DMS79 (cell line): ENCODE measurements around the gene ATF7.
"Not testable (repeated sequence)": the region's sequence is repeated elsewhere in the genome, so short reads cannot be mapped to it uniquely, and the experiment has no call there.

Source experiments
- DNase-seq: peaks from one replicate; lab custom pipeline; 2025; lab: John Stamatoyannopoulos, UW

Gene ATF7

GRCh38 chr12:53481939-53482586 lies 144.1 kb downstream of the ATF7 start:
- no peak for DNase-seq

DNA sequence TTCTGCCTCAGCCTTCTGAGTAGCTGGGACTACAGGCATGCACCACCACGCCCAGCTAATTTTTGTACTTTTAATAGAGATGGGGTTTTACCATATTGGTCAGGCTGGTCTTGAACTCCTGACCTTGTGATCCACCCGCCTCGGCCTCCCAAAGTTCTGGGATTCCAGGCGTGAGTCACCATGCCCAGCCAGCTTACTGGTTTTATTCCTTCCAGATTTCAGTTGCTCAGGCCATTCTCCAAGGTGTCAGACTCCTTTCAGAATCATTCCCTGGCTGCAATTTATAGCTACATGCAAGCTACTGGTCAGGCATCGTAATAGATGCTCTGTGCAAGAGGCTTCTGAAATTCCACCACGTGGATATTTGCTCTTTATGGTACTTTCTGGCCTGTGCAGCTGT lies 144.7 kb downstream of the ATF7 start:
- DNase-seq, result not testable (repeated sequence)

DNA sequence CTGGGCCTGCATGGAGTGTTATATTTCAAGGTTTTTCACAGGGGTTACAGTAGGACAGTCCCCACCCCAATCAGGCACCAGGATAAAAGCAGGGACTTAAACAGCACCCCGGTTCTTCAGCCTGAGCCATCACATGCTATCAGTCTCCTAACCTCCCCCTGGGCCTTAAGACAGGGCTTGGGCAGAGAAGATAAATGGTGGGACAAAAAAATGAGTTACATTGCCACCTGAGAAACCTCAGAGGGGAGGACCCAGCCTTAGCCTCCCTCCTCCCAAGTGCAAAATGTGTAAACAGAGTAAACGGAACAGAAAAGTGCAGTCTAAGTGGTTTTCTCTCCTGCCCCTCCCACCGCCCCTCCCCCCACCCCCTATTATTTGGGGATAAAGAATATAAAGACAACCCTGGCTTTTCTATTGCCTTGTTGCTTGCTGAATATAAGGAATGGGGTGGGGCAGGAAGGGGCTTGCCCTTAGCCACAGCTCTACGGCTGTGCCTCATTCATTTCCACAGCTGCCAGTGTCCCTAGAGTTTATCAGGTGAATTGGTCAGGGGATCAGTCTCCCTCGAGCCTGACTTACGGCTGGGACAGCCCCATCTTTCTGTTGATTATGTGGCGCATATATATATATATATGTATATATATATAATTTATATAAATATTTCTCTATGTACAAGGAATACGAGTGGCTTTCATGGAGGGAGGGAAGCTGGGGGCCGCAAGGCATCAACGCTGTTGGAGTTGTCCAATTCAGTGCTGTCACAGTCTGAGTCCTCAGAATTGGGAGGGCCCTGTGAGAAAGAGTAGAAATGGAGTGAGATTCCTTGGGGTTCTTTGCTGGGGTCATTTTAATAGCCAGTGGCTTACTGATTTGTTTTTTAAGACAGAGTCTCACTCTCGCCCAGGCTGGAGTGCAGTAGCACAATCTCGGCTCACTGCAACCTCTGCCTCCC lies 145.4 kb downstream of the ATF7 start:
- DNase-seq, result no peak

DNA sequence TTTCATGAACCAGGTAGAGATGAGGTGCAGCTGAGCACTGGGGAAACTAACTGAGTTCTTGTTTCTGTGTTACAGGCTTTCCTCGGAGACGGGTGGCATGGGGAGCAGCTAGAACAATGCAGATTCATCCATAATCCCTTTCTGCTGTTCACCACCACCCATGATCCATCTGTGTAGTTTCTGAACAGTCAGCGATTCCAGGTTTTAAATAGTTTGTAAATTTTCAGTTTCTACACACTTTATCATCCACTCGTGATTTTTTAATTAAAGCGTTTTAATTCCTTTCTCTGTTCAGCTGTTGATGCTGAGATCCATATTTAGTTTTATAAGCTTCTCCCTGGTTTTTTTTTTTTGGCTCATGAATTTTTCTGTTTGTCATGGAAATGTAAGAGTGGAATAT lies 146.9 kb downstream of the ATF7 start:
- DNase-seq, result no peak

- DNase-seq, result no peak
Observed at GRCh38 chr12:53478865-53479264, 147.3 kb downstream of the ATF7 start.

DNA sequence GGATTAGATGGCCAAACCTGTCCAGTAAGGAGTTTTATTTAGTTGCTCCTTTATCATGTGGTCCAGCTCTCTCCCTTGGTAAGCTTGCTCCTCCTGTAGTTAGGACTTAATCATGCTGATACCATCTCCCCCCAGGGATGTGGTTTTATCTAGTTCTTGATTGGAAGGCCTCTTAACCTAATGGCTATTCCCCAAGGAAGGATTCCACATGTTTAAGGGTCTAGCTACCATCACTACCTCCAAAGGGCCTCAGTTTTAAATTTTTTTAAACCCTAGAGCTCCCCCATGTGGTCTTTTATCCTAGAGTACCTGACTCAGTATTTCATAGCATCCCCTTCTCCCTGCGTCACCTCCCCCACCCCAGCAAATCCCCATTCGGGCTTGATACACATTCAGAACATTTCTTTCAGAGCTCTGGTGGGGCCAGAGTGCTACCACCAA lies 149.4 kb downstream of the ATF7 start:
- no peak for DNase-seq

DNA sequence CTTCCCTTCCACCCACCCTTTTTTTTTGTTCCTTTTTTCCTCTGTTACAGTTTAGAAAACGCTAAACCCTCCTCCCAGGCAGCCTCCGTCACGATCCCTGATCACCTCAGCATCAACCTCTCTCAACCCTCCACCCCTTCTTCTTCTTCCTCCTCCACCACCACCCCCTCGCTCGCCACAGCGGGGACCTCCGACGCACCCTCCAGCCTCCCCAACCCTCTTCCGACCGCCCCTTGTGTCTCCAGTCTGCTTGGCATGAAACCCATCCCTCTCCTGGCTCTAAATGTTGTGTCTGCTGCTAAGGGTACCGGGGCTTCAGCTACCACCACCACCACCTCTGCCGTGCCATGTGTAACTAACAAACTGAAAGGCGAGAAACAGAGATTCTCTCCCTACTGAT lies 151.4 kb downstream of the ATF7 start:
- no peak for DNase-seq

- no peak for DNase-seq
Observed at GRCh38 chr12:53474077-53474476, 152.1 kb downstream of the ATF7 start.

- no peak for DNase-seq
Observed at GRCh38 chr12:53472056-53472582, 154.1 kb downstream of the ATF7 start.

DNA sequence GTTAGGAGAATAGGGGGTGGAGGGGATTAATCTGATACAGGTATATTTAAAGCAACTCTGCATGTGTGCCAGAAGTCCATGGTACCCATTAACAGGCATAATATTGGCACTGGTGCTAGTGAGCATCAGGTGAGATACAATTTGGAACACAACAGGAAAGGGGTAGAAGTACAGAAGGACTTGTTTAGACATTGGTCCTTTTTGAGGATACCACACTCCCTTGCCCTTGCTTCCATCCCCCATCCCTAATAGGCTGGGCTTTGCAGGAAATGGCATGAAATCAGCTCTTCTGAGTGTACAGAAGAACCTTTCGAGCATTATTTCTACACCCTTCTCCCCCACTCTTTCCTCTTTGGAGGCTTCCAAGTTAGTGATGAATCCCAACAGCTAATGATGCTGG lies 157.9 kb downstream of the ATF7 start:
- DNase-seq, result no peak

GRCh38 chr12:53467880-53468279 lies 158.3 kb downstream of the ATF7 start:
- no peak for DNase-seq

GRCh38 chr12:53467082-53467481 lies 159.1 kb downstream of the ATF7 start:
- DNase-seq, result no peak

DNA sequence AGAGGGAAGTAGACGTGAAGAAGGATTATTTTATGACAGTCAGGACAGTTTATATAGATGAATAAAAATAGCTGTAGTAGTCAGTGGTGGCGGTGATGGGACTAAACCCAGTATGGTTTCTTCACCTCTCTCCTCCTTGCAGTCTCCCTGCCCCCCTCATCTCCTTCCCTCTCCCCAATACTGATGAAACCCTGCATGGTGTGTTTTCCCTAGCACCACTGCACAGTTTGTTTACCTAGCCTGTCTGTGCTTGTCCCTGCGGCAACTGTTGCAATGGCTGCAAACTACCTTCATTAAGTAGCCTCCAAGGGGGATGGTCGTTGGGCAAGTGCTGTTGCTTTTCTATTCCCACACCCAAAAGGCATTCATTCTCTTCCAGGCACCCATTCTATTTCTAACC lies 159.5 kb downstream of the ATF7 start:
- no peak for DNase-seq

- no peak for DNase-seq
Observed at GRCh38 chr12:53465679-53466078, 160.5 kb downstream of the ATF7 start.

- no peak for DNase-seq
Observed at GRCh38 chr12:53464685-53465418, 161.3 kb downstream of the ATF7 start.

DNA sequence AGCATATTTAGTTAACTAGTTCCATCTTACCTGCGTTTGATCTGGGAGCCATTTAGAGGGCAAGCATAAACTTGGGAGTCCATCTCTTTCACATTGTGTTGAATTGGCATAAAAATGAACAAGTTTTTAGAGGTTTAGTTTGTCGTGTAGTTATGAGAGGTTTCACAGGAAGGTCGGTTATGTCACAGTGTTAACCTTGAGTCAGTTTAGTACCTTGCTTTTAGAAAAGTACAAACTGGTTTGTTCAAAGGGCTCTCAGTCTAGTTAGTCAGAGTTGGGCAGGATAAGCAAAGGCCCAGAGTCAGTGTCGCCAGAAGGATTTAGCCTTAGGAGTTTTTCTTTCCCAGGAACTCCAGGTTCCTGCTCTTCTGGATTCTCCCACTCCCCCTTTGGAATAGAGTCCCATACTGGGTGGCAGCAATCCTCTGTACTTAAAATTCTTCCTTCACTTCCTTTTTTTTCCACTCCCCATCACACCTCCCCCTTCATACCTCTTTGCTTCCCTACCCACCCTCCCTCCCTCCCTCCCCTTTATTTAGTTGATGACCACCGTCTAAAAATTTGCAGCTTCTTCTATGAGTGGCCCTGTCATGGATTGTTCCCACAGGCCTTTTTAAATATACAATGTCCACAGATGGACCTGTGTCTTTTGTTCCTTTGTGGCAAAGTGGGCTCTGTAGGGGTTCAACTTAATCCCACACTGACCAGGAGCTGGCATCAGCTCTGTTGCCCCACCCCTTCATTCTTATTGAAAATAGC lies 162.2 kb downstream of the ATF7 start:
- DNase-seq, result no peak

DNA sequence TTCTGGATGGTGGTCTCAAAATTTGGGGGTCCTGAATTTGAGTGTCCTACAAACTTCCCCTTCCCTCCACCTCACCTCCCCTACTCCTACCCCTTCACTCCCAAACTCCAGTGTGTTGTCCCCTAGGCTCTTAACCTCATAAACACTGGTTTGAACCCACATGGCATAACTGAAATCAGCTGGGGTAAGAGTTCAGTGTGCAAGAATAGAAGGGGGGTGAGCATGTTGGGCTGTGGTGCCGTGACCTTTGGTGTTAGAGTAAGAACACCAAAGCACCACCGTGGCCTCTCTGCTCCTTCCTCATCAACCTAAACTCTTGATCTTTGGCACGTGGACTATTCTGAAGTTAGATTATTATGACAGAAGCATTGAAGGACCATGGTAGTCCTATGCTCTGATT lies 163.2 kb downstream of the ATF7 start:
- no peak for DNase-seq

- no peak for DNase-seq
Observed at GRCh38 chr12:53461591-53461990, 164.6 kb downstream of the ATF7 start.

- no peak for DNase-seq
Observed at GRCh38 chr12:53461059-53461458, 165.1 kb downstream of the ATF7 start.

- no peak for DNase-seq
Observed at GRCh38 chr12:53459097-53459496, 167.1 kb downstream of the ATF7 start.
